Activated B cell treated with CpG ODN at 0.5 μM for 24 hours (primary cell): ENCODE results near the gene CFAP53. TPM values are rescaled to one million over a fixed set of nuclear protein-coding genes. Genes with fewer than 3 reads are reported as not detected.

Experiments
- ATAC-seq: fragments of 200-7000 bp; cut with Tn5 transposase; one replicate; pipeline ENCODE4 v1.10.0; 2021; ENCODE audit warnings: low read depth, mild to moderate bottlenecking, moderate library complexity
- CTCF ChIA-PET: fragments of 350-600 bp; sonication (Branson Sonifier 250); formaldehyde crosslinking; loops from one replicate; lab custom pipeline; 2021; ENCODE audit warnings: antibody characterized with exemption; lab: Charles Lee
- POLR2A ChIA-PET: fragments of 350-600 bp; sonication (Branson Sonifier 250); formaldehyde crosslinking; loops from one replicate; lab custom pipeline; 2021; ENCODE audit warnings: antibody characterized with exemption; lab: Charles Lee
- DNase-seq: peaks from one replicate; pipeline ENCODE4 v3.0.0; 2022
- H3K27ac Mint-ChIP-seq: one replicate; pipeline ENCODE4 v1.8.0; 2020; ENCODE audit warnings: mixed read lengths
- H3K27me3 Mint-ChIP-seq: one replicate; pipeline ENCODE4 v1.8.0; 2021; ENCODE audit warnings: mixed read lengths
- H3K36me3 Mint-ChIP-seq: one replicate; pipeline ENCODE4 v1.8.0; 2021; ENCODE audit warnings: low read depth, mixed read lengths
- H3K4me1 Mint-ChIP-seq: one replicate; pipeline ENCODE4 v1.8.0; 2021; ENCODE audit warnings: mixed read lengths
- H3K4me3 Mint-ChIP-seq: one replicate; pipeline ENCODE4 v1.8.0; 2020; ENCODE audit warnings: mild to moderate bottlenecking, mixed read lengths
- H3K9me3 Mint-ChIP-seq: one replicate; pipeline ENCODE4 v1.8.0; 2020; ENCODE audit warnings: mixed read lengths
- CTCF ChIP-seq: fragments of 200-600 bp; IDR thresholded peaks from one replicate; pipeline ENCODE4 v1.8.0; 2022; ENCODE audit warnings: antibody characterized with exemption, mild to moderate bottlenecking
- intact Hi-C: fragments of 100-400 bp; cut with micrococcal nuclease; formaldehyde crosslinking; loops from one replicate; pipeline ENCODE4 v1.15.1; 2024
- total RNA-seq: library from RNA; stranded (reverse); gene quantifications from 2 replicates; pipeline ENCODE4 v1.2.3, GENCODE V29; 2022

CFAP53 gene
- total RNA-seq, 1 donor from 2014 or later = 0.29 TPM

DNA sequence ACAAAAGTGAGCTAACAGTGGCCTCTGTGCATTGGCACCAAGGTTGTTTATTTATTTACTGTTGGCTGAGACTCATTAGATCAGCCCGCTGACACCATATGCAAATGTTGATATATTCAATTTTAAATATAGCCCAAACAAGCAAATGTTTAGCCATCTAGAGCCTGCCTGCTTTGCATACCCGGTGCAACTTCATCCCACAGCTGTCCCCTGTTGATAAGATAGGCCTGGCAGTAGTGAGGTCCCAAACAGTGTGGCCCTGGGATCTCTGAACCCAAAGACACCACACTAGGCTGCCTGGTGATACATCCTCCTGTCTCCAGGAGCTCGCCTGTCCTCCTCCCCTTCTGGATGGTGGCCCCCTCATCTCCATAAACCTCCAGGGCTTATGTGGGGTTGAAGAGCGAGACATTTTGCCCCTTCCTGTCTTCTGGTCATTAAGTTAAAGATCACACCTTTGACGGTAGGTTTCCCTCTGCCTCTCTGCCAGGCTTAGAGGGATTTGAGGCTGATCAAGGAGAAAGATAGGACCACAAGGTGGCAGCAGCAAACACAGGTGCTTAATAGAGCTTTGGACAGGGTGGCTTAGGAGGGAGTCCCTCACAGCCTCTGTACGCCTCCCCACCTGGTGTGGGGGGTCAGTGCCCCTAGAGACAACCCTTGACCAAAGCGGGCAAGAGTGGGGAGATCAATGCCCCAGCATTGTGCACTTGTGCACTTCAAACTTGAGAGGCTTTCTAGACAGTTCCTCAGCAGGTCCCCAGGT is 47.7 kb downstream of the CFAP53 start:
- H3K4me1 Mint-ChIP-seq = peaks cover 4% of the 10 kb centered on the region
- ChIA-PET POLR2A (interaction anchor here (1.3 kb wide), 1 partner anchor 139 kb away, joined by 7 read pairs; no protein-coding TSS in a partner anchor), CTCF (interaction anchor here (1.0 to 7.9 kb wide), 12 partner anchors 10 to 708 kb away, joined by 3 to 149 read pairs (median 4); partner anchors contain the start of genes CFAP53 and MBD1)
- TF ChIP-seq CTCF = no peak
- peaks cover 10% of the 10 kb centered on the region for H3K9me3 Mint-ChIP-seq
- no peak overlapping the region for H3K4me3 Mint-ChIP-seq
- intact Hi-C loops = loop anchor here (1.0 kb wide), 5 partner anchors 50 to 708 kb away; partner anchors contain the start of gene MBD1
- H3K27me3 Mint-ChIP-seq = peaks cover 25% of the 10 kb centered on the region
- ATAC-seq (peak; percentile 60), DNase-seq (peak; percentile 16)
- no peak overlapping the region for H3K27ac Mint-ChIP-seq
- no peaks in the 10 kb centered on the region for H3K36me3 Mint-ChIP-seq

GRCh38 chr18:50209311-50209710 is 57.0 kb downstream of the CFAP53 start:
- H3K9me3 Mint-ChIP-seq = no peaks in the 10 kb centered on the region
- intact Hi-C loops = no loop called here
- peaks cover 2% of the 10 kb centered on the region for H3K4me1 Mint-ChIP-seq
- no peaks in the 10 kb centered on the region for H3K36me3 Mint-ChIP-seq
- no peak overlapping the region for H3K27ac Mint-ChIP-seq
- CTCF ChIA-PET = interaction anchor here (1.8 kb wide), 1 partner anchor 9 kb away, joined by 5 read pairs; no protein-coding TSS in a partner anchor
- no peak overlapping the region for H3K4me3 Mint-ChIP-seq
- H3K27me3 Mint-ChIP-seq = peaks cover 51% of the 10 kb centered on the region
- TF ChIP-seq CTCF = no peak
- no peak for ATAC-seq
- no peak for DNase-seq
- POLR2A ChIA-PET = no interaction called here

GRCh38 chr18:50207722-50208121 is 58.6 kb downstream of the CFAP53 start:
- POLR2A ChIA-PET = interaction anchor here (0.5 kb wide), 1 partner anchor 1225 kb away, joined by 3 read pairs; no protein-coding TSS in a partner anchor
- DNase-seq = no peak
- H3K4me3 Mint-ChIP-seq = no peak overlapping the region
- peaks cover 61% of the 10 kb centered on the region for H3K27me3 Mint-ChIP-seq
- no peaks in the 10 kb centered on the region for H3K9me3 Mint-ChIP-seq
- ATAC-seq = no peak
- intact Hi-C loops = no loop called here
- H3K4me1 Mint-ChIP-seq = peaks cover 9% of the 10 kb centered on the region
- CTCF ChIA-PET = interaction anchor here (1.8 kb wide), 1 partner anchor 11 kb away, joined by 5 read pairs; no protein-coding TSS in a partner anchor
- no peak for TF ChIP-seq CTCF
- no peaks in the 10 kb centered on the region for H3K36me3 Mint-ChIP-seq
- H3K27ac Mint-ChIP-seq = no peak overlapping the region

DNA sequence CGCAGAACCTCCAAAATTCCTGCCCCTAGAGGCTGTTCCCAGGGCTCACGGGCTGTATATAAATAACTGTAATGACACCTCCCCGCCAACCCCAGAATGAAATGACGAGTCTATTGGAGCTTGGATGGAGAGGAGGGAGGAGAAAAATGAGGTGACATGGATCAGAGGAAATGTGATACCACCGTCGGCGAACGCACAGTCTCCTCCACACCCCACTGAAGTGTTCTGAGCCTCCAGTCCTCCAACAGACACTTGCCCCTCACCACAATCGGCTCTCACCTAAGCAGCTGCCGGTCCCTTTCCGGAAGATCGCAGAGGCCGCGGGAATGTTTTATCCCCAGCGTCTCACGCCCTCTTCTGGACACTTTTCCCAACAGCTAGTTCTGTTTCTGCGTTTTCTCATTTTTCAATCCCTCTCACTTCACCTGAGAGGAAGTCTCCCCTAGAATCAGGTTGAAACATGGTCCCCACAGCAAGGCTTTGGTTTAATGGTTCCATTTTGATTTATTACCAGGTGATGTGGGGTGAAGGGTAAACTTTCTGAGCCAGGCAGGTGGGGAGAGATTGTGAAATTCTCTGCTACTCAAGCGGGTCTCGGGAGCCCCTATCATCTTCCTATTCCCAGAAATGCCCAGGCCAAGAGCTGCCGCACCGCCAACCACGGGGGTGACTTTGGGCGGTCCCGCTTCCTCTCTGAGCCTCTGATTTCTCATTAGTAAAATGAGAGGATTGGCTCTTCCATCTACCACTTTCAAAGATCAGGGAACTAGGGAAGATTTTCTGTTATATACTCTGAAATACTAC is 62.3 kb downstream of the CFAP53 start:
- intact Hi-C loops = no loop called here
- H3K4me3 Mint-ChIP-seq = no peak overlapping the region
- no peak for ATAC-seq
- H3K9me3 Mint-ChIP-seq = peaks cover 13% of the 10 kb centered on the region
- H3K27me3 Mint-ChIP-seq = peaks cover 54% of the 10 kb centered on the region
- ChIA-PET POLR2A (no interaction called here), CTCF (interaction anchor here (0.8 to 1.2 kb wide), 3 partner anchors 9 to 225 kb away, joined by 3 read pairs; partner anchors contain the start of gene MYO5B)
- no peaks in the 10 kb centered on the region for H3K36me3 Mint-ChIP-seq
- H3K27ac Mint-ChIP-seq = no peak overlapping the region
- H3K4me1 Mint-ChIP-seq = peaks cover 9% of the 10 kb centered on the region
- TF ChIP-seq CTCF = no peak
- DNase-seq = no peak
